Measurements from ENCODE around the gene MX2.
A peak's percentile ranks its signal among the peaks of the same experiment; 100 is the strongest.
"Not testable (repeated sequence)": the region's sequence is repeated elsewhere in the genome, so short reads cannot be mapped to it uniquely, and the experiment has no call there.

The MX2 gene, protein sequence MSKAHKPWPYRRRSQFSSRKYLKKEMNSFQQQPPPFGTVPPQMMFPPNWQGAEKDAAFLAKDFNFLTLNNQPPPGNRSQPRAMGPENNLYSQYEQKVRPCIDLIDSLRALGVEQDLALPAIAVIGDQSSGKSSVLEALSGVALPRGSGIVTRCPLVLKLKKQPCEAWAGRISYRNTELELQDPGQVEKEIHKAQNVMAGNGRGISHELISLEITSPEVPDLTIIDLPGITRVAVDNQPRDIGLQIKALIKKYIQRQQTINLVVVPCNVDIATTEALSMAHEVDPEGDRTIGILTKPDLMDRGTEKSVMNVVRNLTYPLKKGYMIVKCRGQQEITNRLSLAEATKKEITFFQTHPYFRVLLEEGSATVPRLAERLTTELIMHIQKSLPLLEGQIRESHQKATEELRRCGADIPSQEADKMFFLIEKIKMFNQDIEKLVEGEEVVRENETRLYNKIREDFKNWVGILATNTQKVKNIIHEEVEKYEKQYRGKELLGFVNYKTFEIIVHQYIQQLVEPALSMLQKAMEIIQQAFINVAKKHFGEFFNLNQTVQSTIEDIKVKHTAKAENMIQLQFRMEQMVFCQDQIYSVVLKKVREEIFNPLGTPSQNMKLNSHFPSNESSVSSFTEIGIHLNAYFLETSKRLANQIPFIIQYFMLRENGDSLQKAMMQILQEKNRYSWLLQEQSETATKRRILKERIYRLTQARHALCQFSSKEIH

GRCh38 chr21:41361786-41362604 is at the start of gene MX2:
MX2 (plus strand) TSS chr21:41362027; CDS start chr21:41376907, 14,880 bp downstream.
- peak within 1 kb of the TSS; percentile 90 for H2AFZ ChIP-seq (ENCODE audit: low read depth, low read length)
- H3K27me3 ChIP-seq (ENCODE audit: low read depth, low read length): 0 out of 2 replicates have a peak, but pooled peaks cover 4% of the 10 kb centered on the region
- H3K4me3 ChIP-seq (ENCODE audit: low read length): peak within 1 kb of the TSS; percentile 78
- H3K9ac ChIP-seq (ENCODE audit: low read length): peak within 1 kb of the TSS; percentile 55; the same call in 1 of the 2 replicates
- H3K36me3 ChIP-seq (replicated peaks; ENCODE audit: low read depth, low read length): no peaks in the 10 kb centered on the region
- TF ChIP-seq CTCF (IDR thresholded peaks at IDR 0.05; ENCODE audit: low read depth, low read length): no peak
- no peak for TF ChIP-seq EZH2phosphoT487 (IDR thresholded peaks at IDR 0.05; ENCODE audit: low read depth)
- H3K4me2 ChIP-seq (ENCODE audit: low read length): peak within 1 kb of the TSS; percentile 99
- H3K27ac ChIP-seq (ENCODE audit: low read length): peak within 1 kb of the TSS; percentile 58
- no peaks in the 10 kb centered on the region for H4K20me1 ChIP-seq (ENCODE audit: insufficient read depth, low read length)
- H3K4me1 ChIP-seq (ENCODE audit: low read length): peaks cover 39% of the 10 kb centered on the region
- H3K79me2 ChIP-seq (ENCODE audit: low read length): no peaks in the 10 kb centered on the region
- no peaks in the 10 kb centered on the region for H3K9me3 ChIP-seq (ENCODE audit: insufficient read depth, low read length)

DNA sequence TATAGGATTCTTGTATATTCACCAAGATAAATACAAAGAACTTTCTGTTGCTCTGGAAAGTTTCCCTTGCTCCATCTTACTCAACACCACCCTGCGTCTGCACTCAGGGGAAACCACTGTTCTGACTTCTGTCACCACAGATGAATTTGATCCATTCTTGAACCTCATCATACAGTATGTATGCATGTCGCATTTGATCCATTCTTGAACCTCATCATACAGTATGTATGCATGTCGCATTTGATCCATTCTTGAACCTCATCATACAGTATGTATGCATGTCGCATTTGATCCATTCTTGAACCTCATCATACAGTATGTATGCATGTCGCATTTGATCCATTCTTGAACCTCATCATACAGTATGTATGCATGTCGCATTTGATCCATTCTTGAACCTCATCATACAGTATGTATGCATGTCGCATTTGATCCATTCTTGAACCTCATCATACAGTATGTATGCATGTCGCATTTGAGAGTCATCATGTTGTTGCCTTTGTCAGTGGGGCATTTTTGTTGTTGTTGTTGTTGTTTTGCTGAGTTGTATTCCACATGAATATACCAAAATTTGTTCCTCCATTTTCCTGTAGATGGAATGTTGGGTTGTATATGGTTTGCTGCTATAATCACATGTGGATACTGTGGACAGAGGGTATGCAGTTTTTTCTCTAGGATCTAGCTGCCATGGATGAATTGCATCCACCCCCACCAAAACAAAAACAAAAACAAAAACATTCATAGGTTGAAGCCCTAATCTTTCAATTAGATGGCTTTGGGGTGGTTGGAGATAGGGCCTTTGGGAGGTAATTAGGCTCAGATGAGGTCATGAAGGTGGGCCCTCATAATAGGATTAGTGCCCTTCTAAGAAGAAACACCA is 48.3 kb upstream of the MX2 start:
- not testable (repeated sequence) for H4K20me1 ChIP-seq (ENCODE audit: insufficient read depth, low read length); H3K27ac ChIP-seq (ENCODE audit: low read length); H3K79me2 ChIP-seq (ENCODE audit: low read length); H3K27me3 ChIP-seq (ENCODE audit: low read depth, low read length); H3K36me3 ChIP-seq (replicated peaks; ENCODE audit: low read depth, low read length); H2AFZ ChIP-seq (ENCODE audit: low read depth, low read length); H3K9me3 ChIP-seq (ENCODE audit: insufficient read depth, low read length); H3K4me1 ChIP-seq (ENCODE audit: low read length); H3K4me2 ChIP-seq (ENCODE audit: low read length); H3K4me3 ChIP-seq (ENCODE audit: low read length); H3K9ac ChIP-seq (ENCODE audit: low read length)

- H3K4me3 ChIP-seq (ENCODE audit: low read length): no peak overlapping the region
- no peak overlapping the region for H3K9ac ChIP-seq (ENCODE audit: low read length)
- H2AFZ ChIP-seq (ENCODE audit: low read depth, low read length): no peak overlapping the region
- no peaks in the 10 kb centered on the region for H3K79me2 ChIP-seq (ENCODE audit: low read length)
- H3K36me3 ChIP-seq (replicated peaks; ENCODE audit: low read depth, low read length): no peaks in the 10 kb centered on the region
- no peak for TF ChIP-seq EZH2phosphoT487 (IDR thresholded peaks at IDR 0.05; ENCODE audit: low read depth)
- TF ChIP-seq CTCF (IDR thresholded peaks at IDR 0.05; ENCODE audit: low read depth, low read length): no peak
- no peaks in the 10 kb centered on the region for H3K9me3 ChIP-seq (ENCODE audit: insufficient read depth, low read length)
- no peaks in the 10 kb centered on the region for H4K20me1 ChIP-seq (ENCODE audit: insufficient read depth, low read length)
- H3K4me1 ChIP-seq (ENCODE audit: low read length): no peaks in the 10 kb centered on the region
- no peak overlapping the region for H3K4me2 ChIP-seq (ENCODE audit: low read length)
- no peak overlapping the region for H3K27ac ChIP-seq (ENCODE audit: low read length)
- no peaks in the 10 kb centered on the region for H3K27me3 ChIP-seq (ENCODE audit: low read depth, low read length)
Observed at GRCh38 chr21:41315726-41316125, 46.1 kb upstream of the MX2 start.
